K562 (cell line): ENCODE data around the gene TLE6. TPM values are rescaled to one million over a fixed set of nuclear protein-coding genes. Genes with fewer than 3 reads are reported as not detected.

Experiments used
- ATAC-seq: fragments of 200-7000 bp; cut with Tn5 transposase; 3 replicates; pipeline ENCODE4 v1.9.1; 2020; ENCODE audit warnings: moderate library complexity
- BruUV-seq: library from RNA; stranded (reverse); fragments of 400-500 nt; replicated peaks from 2 replicates; lab custom pipeline; 2021; lab: Mats Ljungman, UMichigan
- CTCF ChIA-PET: fragments of 300-600 bp; formaldehyde crosslinking; extraction: SDS; loops from one replicate; lab custom pipeline; 2021; ENCODE audit warnings: low intra/inter-chr PET ratio; lab: Yijun Ruan, JAX
- POLR2A ChIA-PET: fragments of 300-600, 350-650 bp; sonication (Branson Sonifier 250); formaldehyde crosslinking; extraction: SDS; loops from one replicate; lab custom pipeline; 2021; ENCODE audit warnings: antibody characterized with exemption, inconsistent platforms; lab: Yijun Ruan, JAX
- DNase-seq, 4 experiments: peaks; one replicate each; pipeline versions ENCODE4 v3.0.0 to v3.0.0-alpha.2; 2011 to 2018; ENCODE audit warnings: low spot score in 3 of 4, mixed read lengths in 3 of 4; ENCODE audit errors: extremely low read depth in 1 of 4
- FAIRE-seq: peaks from 2 replicates; lab custom pipeline; 2011; peaks lifted over from hg19 to GRCh38; lab: Jason Lieb, UNC
- H2AFZ ChIP-seq: 2 replicates; pipeline ENCODE4 v1.6.0; 2011; ENCODE audit warnings: low read depth, low read length, control low read depth, inconsistent platforms
- H3K27ac ChIP-seq: fragments of 200-600 bp; 3 replicates; pipeline ENCODE4 v1.8.0; 2011; ENCODE audit warnings: low read depth, mild to moderate bottlenecking, control low read depth, inconsistent platforms, low read length, moderate library complexity, mixed read lengths; ENCODE audit errors: extremely low read depth
- H3K27me3 ChIP-seq, 2 experiments: fragments of 300-600 bp in 1 of 2; 2 replicates in 1 of 2; 3 replicates in 1 of 2; pipeline versions ENCODE4 v1.6.0 to v1.8.0; 2011; ENCODE audit warnings: inconsistent platforms in 2 of 2, low read length in 2 of 2, mild to moderate bottlenecking in 1 of 2, mixed read lengths in 1 of 2, moderate library complexity in 1 of 2; ENCODE audit not compliant: control insufficient read depth in 2 of 2, insufficient read depth in 2 of 2
- H3K36me3 ChIP-seq: fragments of 300-600 bp; 3 replicates; pipeline ENCODE4 v1.8.0; 2011; ENCODE audit warnings: mild to moderate bottlenecking, low read length, inconsistent platforms; ENCODE audit not compliant: control insufficient read depth, insufficient read depth
- H3K4me1 ChIP-seq, 2 experiments: fragments of 200-600 bp in 1 of 2; replicated peaks in 1 of 2; 2 replicates in 1 of 2; 3 replicates in 1 of 2; pipeline versions ENCODE4 v1.5.1 to v1.8.0; 2011; ENCODE audit warnings: inconsistent platforms in 2 of 2, low read length in 2 of 2, mild to moderate bottlenecking in 1 of 2, mixed read lengths in 1 of 2, moderate library complexity in 1 of 2; ENCODE audit not compliant: control insufficient read depth in 2 of 2, insufficient read depth in 2 of 2
- H3K4me2 ChIP-seq: 2 replicates; pipeline ENCODE4 v1.6.1; 2011; ENCODE audit warnings: low read length, control low read depth, inconsistent platforms, mixed read lengths; ENCODE audit not compliant: insufficient read depth
- H3K4me3 ChIP-seq: fragments of 200-600 bp; sonication (generic), shearing (Covaris generic); 2 replicates; pipeline ENCODE4 v1.5.1; 2016; ENCODE audit warnings: control low read depth, inconsistent platforms
- H3K79me2 ChIP-seq: fragments of 200-600 bp; 3 replicates; pipeline ENCODE4 v1.8.0; 2011; ENCODE audit warnings: low read length, inconsistent platforms; ENCODE audit not compliant: control insufficient read depth, insufficient read depth
- H3K9ac ChIP-seq, 2 experiments: 2 replicates each; pipeline versions ENCODE4 v1.6.0 to v1.6.1; 2011; ENCODE audit warnings: low read depth in 2 of 2, low read length in 2 of 2, control low read depth in 1 of 2, inconsistent platforms in 1 of 2, mild to moderate bottlenecking in 1 of 2, mixed read lengths in 1 of 2; ENCODE audit not compliant: insufficient read depth in 1 of 2
- H3K9me1 ChIP-seq: one replicate; pipeline ENCODE4 v1.6.0; 2011; ENCODE audit warnings: inconsistent platforms, mild to moderate bottlenecking, low read length, moderate library complexity; ENCODE audit not compliant: control insufficient read depth, insufficient read depth
- H3K9me3 ChIP-seq: replicated peaks from 2 replicates; pipeline ENCODE4 v1.5.1; 2011; ENCODE audit warnings: low read depth, low read length, inconsistent platforms; ENCODE audit not compliant: control insufficient read depth, insufficient read depth
- H4K20me1 ChIP-seq: replicated peaks from 2 replicates; pipeline ENCODE4 v1.6.1; 2011; ENCODE audit warnings: low read length, inconsistent platforms, mixed read lengths; ENCODE audit not compliant: control insufficient read depth, insufficient read depth
- BRF1 ChIP-seq: IDR thresholded peaks from 3 replicates; pipeline ENCODE4 v1.6.1; 2011; ENCODE audit warnings: borderline replicate concordance, mild to moderate bottlenecking; ENCODE audit not compliant: insufficient read length; ENCODE audit errors: extremely low read depth
- FOSL1 ChIP-seq: fragments of 200-800 bp; sonication (Bioruptor generic); conservative IDR thresholded peaks from 2 replicates; pipeline ENCODE4 v1.6.1; 2016; ENCODE audit warnings: missing genetic modification characterization, missing compliant biosample characterization
- NRF1 ChIP-seq, 2 experiments: fragments of 450-650 bp; IDR thresholded peaks in 1 of 2; conservative IDR thresholded peaks in 1 of 2; 2 replicates each; pipeline ENCODE4 v1.6.1; 2014; ENCODE audit warnings: mild to moderate bottlenecking in 2 of 2
- PPARD ChIP-seq: fragments of 250-450 bp; sonication (Bioruptor Pico); IDR thresholded peaks from 2 replicates; pipeline ENCODE4 v1.8.0; 2022; ENCODE audit warnings: inconsistent platforms, mild to moderate bottlenecking, moderate library complexity
- PTBP1 ChIP-seq: fragments of 200-400 bp; formaldehyde crosslinking; IDR thresholded peaks from 2 replicates; pipeline ENCODE4 v1.6.1; 2017; ENCODE audit warnings: low read depth, low read length
- RBM15 ChIP-seq: fragments of 200-400 bp; formaldehyde crosslinking; IDR thresholded peaks from 2 replicates; pipeline ENCODE4 v1.6.1; 2018; ENCODE audit warnings: mild to moderate bottlenecking, low read length, moderate library complexity; ENCODE audit not compliant: insufficient read depth
- RBM25 ChIP-seq: fragments of 200-400 bp; formaldehyde crosslinking; IDR thresholded peaks from 2 replicates; pipeline ENCODE4 v1.6.1; 2018; ENCODE audit warnings: low read length, low read depth, moderate library complexity; ENCODE audit not compliant: severe bottlenecking
- SNIP1 ChIP-seq: fragments of 450-650 bp; IDR thresholded peaks from 2 replicates; pipeline ENCODE4 v1.7.1; 2017; ENCODE audit warnings: low read depth, mild to moderate bottlenecking
- SP1 ChIP-seq: sonication (generic); formaldehyde crosslinking; IDR thresholded peaks from 2 replicates; pipeline ENCODE4 v1.8.1; 2022; ENCODE audit warnings: mild to moderate bottlenecking, missing genetic modification reagents
- ZBTB1 ChIP-seq: sonication (generic); formaldehyde crosslinking; IDR thresholded peaks from 2 replicates; pipeline ENCODE4 v1.8.1; 2023; ENCODE audit warnings: missing genetic modification reagents, low read depth, mild to moderate bottlenecking, borderline replicate concordance
- ZNF174 ChIP-seq: fragments of 250-450 bp; sonication (Bioruptor Pico); IDR thresholded peaks from 2 replicates; pipeline ENCODE4 v1.4.0; 2020; ENCODE audit warnings: mild to moderate bottlenecking
- ZNF586 ChIP-seq: fragments of 450-650 bp; formaldehyde crosslinking; conservative IDR thresholded peaks from 2 replicates; pipeline ENCODE4 v1.4.0; 2020; ENCODE audit warnings: mild to moderate bottlenecking, moderate library complexity
- WGBS: fragments of 100-300 bp; shearing (Covaris generic); methylation state at CpG from one replicate; pipeline ENCODE4 v1.1.6; 2016; ENCODE audit warnings: low coverage, mixed read lengths; ENCODE audit not compliant: insufficient coverage; ENCODE audit errors: missing lambda C conversion rate; 5-methylcytosine and 5-hydroxymethylcytosine counted together
- in situ Hi-C: fragments of 300-500 bp; cut with MboI; formaldehyde crosslinking; loops from 4 replicates; pipeline ENCODE4 v1.15.0; 2018; ENCODE audit warnings: inconsistent platforms, mixed read lengths
- intact Hi-C: fragments of 100-400 bp; cut with micrococcal nuclease; formaldehyde crosslinking; loops from 2 replicates; pipeline ENCODE4 v1.14.2; 2022
- polyA plus RNA-seq, 8 experiments: library from polyadenylated mRNA; depleted of rRNA in 4 of 8; stranded (reverse) in 5 of 8; unstranded in 3 of 8; fragments of >200 nt; fragmentation: Nextera tagmentation in 2 of 8; fragmentation: Illumina TruSeq in 1 of 8; extraction: Ambion mirVana in 2 of 8; extraction: Trizol in 1 of 8; gene quantifications; 2 replicates each; pipeline versions ENCODE4 v1.2.1 to v1.2.3, GENCODE V29; 2011 to 2014; ENCODE audit warnings: inconsistent platforms in 1 of 8, missing spikeins in 1 of 8
- total RNA-seq, 7 experiments: library from RNA; depleted of rRNA in 6 of 7; stranded (reverse); fragments of >200 nt in 6 of 7; fragmentation: Illumina TruSeq in 2 of 7; extraction: Trizol in 2 of 7; gene quantifications; 2 replicates each; pipeline versions ENCODE4 v1.2.1 to v1.2.3, GENCODE V29; 2011 to 2021; ENCODE audit warnings: low replicate concordance in 1 of 7
- TF ChIP-seq, protein P1 (sequence below): sonication (generic); formaldehyde crosslinking; IDR thresholded peaks from 2 replicates; pipeline ENCODE4 v1.8.1; 2023; ENCODE audit warnings: mild to moderate bottlenecking, missing genetic modification reagents

The TLE6 gene
- total and polyA plus RNA-seq, 9 of the 15 experiments (the other 6 are each of a cell fraction or from before 2014, with no cell fraction given), result 1.1 to 6.1 (median 2.5) TPM

DNA sequence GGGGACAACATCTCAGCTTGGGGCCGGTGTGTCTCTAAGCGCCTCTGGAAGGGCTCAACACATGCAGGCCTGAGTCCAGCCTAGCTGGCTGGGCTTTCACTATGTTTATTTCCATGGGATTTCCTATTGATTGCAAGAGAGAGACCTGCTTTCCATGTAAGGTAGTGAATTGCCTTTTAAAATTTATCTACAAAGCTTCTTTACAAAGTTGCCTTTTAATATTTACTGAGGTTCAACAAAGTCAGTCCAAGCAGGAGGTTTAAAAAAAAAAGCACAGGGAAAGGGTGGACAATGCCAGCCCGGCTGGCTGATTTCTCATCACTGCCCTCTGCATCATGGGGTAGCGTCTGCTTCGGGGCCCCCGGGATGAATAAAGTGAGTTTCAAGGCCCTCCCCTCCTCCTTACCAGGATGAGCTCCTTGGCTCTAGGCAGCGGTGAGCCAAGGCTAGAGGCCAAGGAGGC, 35.9 kb downstream of the TLE6 start:
- no peak overlapping the region for H2AFZ ChIP-seq
- DNase-seq (no peak), FAIRE-seq (no peak), ATAC-seq (no peak)
- WGBS, result 62% methylated on average over 7 of the region's 7 CpGs
- ChIA-PET CTCF (no interaction called here), POLR2A (interaction anchor here (0.5 to 1.1 kb wide), 4 partner anchors 10 to 60 kb away, joined by 3 to 5 read pairs (median 4); no protein-coding TSS in a partner anchor)
- H3K27me3 ChIP-seq, result no peaks in the 10 kb centered on the region
- H3K4me2 ChIP-seq, result no peak overlapping the region
- H3K9me3 ChIP-seq, result no peaks in the 10 kb centered on the region
- no TSS peak for BruUV-seq
- H3K4me3 ChIP-seq, result no peak overlapping the region
- in situ Hi-C loops (no loop called here), intact Hi-C loops (no loop called here)
- no peaks in the 10 kb centered on the region for H4K20me1 ChIP-seq
- H3K79me2 ChIP-seq, result no peaks in the 10 kb centered on the region
- no peaks in the 10 kb centered on the region for H3K9me1 ChIP-seq
- no peak overlapping the region for H3K9ac ChIP-seq
- no peak overlapping the region for H3K27ac ChIP-seq
- peak; percentile 59 for TF ChIP-seq RBM25
- no peak for TF ChIP-seq NRF1 (conservative IDR thresholded peaks at IDR 0.05 in 1 of 2, IDR thresholded peaks at IDR 0.05 in 1 of 2)
- TF ChIP-seq PTBP1, result peak; percentile 99
- H3K4me1 ChIP-seq, result peaks cover 0 to 11% of the 10 kb centered on the region in 2 experiments; a peak in 2 of 5 replicates
- H3K36me3 ChIP-seq, result no peaks in the 10 kb centered on the region

DNA sequence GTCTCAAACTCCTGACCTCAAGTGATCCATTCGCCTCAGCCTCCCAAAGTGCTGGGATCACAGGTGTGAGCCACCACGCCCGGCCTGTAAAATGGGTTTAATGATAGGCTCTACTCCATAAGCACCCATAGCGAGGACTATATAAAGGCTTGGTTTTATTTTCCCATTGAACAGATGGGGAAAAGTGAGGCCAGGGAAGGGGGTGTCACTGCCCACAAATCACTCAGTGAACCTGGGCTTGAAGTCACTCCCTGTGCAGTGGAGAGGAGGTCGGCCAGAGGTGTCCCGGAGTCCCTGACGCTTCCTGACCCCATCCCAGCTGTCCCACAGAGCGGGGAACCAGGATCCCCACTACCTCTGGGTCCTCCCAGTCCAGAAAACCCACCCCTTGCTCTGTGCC, 36.8 kb downstream of the TLE6 start:
- Histone ChIP-seq H3K36me3 (no peaks in the 10 kb centered on the region), H3K4me2 (no peak overlapping the region), H3K4me3 (no peak overlapping the region), H4K20me1 (no peaks in the 10 kb centered on the region), H3K27ac (no peak overlapping the region), H3K9me3 (no peaks in the 10 kb centered on the region), H3K9me1 (no peaks in the 10 kb centered on the region), H3K9ac (no peak overlapping the region), H3K4me1 (peaks cover 0 to 14% of the 10 kb centered on the region in 2 experiments; a peak in 2 of 5 replicates), H3K27me3 (no peaks in the 10 kb centered on the region), H2AFZ (no peak overlapping the region), H3K79me2 (no peaks in the 10 kb centered on the region)
- intact Hi-C loops (no loop called here), in situ Hi-C loops (no loop called here)
- FAIRE-seq, result no peak
- BruUV-seq, result no TSS peak
- ATAC-seq, result no peak
- peak in 1 of 4 experiments; percentile 5 for DNase-seq
- ChIA-PET POLR2A (interaction anchor here (0.5 to 0.7 kb wide), 2 partner anchors 9 to 22 kb away, joined by 3 to 5 read pairs; no protein-coding TSS in a partner anchor), CTCF (no interaction called here)
- WGBS, result 85% methylated on average over 5 of the region's 8 CpGs
- TF ChIP-seq RBM15 (no peak), SNIP1 (no peak), FOSL1 (no peak), ZNF174 (CRISPR knock-in tag) (no peak), BRF1 (no peak), SP1 (CRISPR knock-in tag) (no peak), ZNF586 (CRISPR knock-in tag) (no peak), ZBTB1 (CRISPR knock-in tag) (no peak), PPARD (no peak)
- TF ChIP-seq, protein P1, sequence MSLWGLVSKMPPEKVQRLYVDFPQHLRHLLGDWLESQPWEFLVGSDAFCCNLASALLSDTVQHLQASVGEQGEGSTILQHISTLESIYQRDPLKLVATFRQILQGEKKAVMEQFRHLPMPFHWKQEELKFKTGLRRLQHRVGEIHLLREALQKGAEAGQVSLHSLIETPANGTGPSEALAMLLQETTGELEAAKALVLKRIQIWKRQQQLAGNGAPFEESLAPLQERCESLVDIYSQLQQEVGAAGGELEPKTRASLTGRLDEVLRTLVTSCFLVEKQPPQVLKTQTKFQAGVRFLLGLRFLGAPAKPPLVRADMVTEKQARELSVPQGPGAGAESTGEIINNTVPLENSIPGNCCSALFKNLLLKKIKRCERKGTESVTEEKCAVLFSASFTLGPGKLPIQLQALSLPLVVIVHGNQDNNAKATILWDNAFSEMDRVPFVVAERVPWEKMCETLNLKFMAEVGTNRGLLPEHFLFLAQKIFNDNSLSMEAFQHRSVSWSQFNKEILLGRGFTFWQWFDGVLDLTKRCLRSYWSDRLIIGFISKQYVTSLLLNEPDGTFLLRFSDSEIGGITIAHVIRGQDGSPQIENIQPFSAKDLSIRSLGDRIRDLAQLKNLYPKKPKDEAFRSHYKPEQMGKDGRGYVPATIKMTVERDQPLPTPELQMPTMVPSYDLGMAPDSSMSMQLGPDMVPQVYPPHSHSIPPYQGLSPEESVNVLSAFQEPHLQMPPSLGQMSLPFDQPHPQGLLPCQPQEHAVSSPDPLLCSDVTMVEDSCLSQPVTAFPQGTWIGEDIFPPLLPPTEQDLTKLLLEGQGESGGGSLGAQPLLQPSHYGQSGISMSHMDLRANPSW, result no peak
